GM23338 (cell line): ENCODE results near the gene HOXB6.

Experiments
- CREB1 ChIP-seq: fragments of 250-450 bp; sonication (Bioruptor Pico); IDR thresholded peaks from 2 replicates; pipeline ENCODE4 v1.5.0; 2020; ENCODE audit warnings: low read depth, mild to moderate bottlenecking, moderate library complexity
- CTCF ChIP-seq, 2 experiments: fragments of 200-600 bp in 1 of 2; sonication (generic) in 1 of 2; conservative IDR thresholded peaks; 2 replicates each; pipeline versions ENCODE4 v1.5.1 to v1.6.1; 2016 to 2017; ENCODE audit warnings: antibody characterized with exemption in 2 of 2, low read depth in 2 of 2, mild to moderate bottlenecking in 2 of 2, moderate library complexity in 1 of 2
- EZH2 ChIP-seq: fragments of 200-600 bp; sonication (generic); IDR thresholded peaks from one replicate; pipeline ENCODE4 v1.8.0; 2017; ENCODE audit warnings: antibody characterized with exemption, mild to moderate bottlenecking, low read depth; ENCODE audit not compliant: unreplicated experiment
- EZH2phosphoT487 ChIP-seq: fragments of 200-600 bp; sonication (generic); IDR thresholded peaks from one replicate; pipeline ENCODE4 v1.8.1; 2018; ENCODE audit warnings: antibody characterized with exemption; ENCODE audit not compliant: unreplicated experiment
- JUNB ChIP-seq: IDR thresholded peaks from one replicate; pipeline ENCODE4 v1.6.1; 2016; ENCODE audit warnings: antibody characterized with exemption; ENCODE audit not compliant: unreplicated experiment
- NANOG ChIP-seq: IDR thresholded peaks from 2 replicates; pipeline ENCODE4 v1.6.1; 2016; ENCODE audit warnings: antibody characterized with exemption, borderline replicate concordance
- POLR2AphosphoS5 ChIP-seq: IDR thresholded peaks from 2 replicates; pipeline ENCODE4 v1.6.1; 2016; ENCODE audit warnings: antibody characterized with exemption, low read depth
- STAT1 ChIP-seq: IDR thresholded peaks from one replicate; pipeline ENCODE4 v1.6.1; 2016; ENCODE audit warnings: antibody characterized with exemption; ENCODE audit not compliant: unreplicated experiment
- ZNF114 ChIP-seq: fragments of 250-450 bp; sonication (Bioruptor Pico); IDR thresholded peaks from 2 replicates; pipeline ENCODE4 v1.5.0; 2020; ENCODE audit warnings: mild to moderate bottlenecking, moderate library complexity
- ZNF331 ChIP-seq: fragments of 250-450 bp; sonication (Bioruptor Pico); IDR thresholded peaks from 2 replicates; pipeline ENCODE4 v1.5.0; 2020; ENCODE audit warnings: low read depth, mild to moderate bottlenecking, moderate library complexity
- TF ChIP-seq, protein P1 (sequence below): IDR thresholded peaks from 2 replicates; pipeline ENCODE4 v1.6.1; 2016; ENCODE audit warnings: antibody characterized with exemption
- TF ChIP-seq, protein P2 (sequence below): IDR thresholded peaks from one replicate; pipeline ENCODE4 v1.6.1; 2018; ENCODE audit warnings: antibody characterized with exemption; ENCODE audit not compliant: unreplicated experiment

DNA sequence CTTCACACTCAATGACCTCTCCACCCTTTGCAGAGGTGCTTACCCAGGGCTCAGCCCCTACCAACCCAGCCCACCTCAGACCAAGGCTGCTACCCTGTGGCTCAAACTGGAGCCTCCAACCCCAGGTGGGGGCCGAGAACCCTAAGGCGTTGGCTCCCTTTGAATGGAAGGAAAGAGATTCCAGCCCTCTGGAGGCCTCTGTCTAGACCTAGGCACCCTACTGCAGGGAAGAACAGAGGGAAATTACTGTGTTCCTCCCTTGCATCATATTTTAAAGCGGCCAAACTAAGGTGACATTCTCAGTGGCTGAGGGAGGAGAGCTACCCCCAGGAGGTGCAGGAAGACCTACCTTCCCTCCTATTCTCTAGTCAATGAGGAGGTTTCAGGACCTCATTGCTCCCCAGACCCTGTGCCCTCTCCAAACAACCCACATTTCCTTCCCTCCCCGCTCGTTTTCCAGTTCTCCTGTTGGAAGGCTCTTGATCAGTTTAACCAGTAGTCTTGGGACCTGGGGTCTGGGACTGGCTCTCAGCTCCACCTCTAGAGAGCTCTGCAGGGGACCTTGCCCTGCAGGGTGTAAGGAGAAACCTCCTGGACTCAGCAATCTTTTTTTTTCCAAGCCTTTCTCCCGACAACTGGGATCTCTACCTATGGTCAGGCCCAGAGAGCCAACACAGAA lies 15.8 kb upstream of the HOXB6 start:
- TF ChIP-seq CTCF (conservative IDR thresholded peaks at IDR 0.05; ENCODE audit: low read depth in 2 of 2) (no peak), ZNF331 (no peak), CREB1 (CRISPR knock-in tag) (no peak), EZH2 (no peak), POLR2AphosphoS5 (no peak), EZH2phosphoT487 (no peak), JUNB (no peak), ZNF114 (CRISPR knock-in tag) (no peak), NANOG (no peak), STAT1 (no peak)
- TF ChIP-seq, protein P1, sequence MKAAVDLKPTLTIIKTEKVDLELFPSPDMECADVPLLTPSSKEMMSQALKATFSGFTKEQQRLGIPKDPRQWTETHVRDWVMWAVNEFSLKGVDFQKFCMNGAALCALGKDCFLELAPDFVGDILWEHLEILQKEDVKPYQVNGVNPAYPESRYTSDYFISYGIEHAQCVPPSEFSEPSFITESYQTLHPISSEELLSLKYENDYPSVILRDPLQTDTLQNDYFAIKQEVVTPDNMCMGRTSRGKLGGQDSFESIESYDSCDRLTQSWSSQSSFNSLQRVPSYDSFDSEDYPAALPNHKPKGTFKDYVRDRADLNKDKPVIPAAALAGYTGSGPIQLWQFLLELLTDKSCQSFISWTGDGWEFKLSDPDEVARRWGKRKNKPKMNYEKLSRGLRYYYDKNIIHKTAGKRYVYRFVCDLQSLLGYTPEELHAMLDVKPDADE = no peak
- TF ChIP-seq, protein P2, sequence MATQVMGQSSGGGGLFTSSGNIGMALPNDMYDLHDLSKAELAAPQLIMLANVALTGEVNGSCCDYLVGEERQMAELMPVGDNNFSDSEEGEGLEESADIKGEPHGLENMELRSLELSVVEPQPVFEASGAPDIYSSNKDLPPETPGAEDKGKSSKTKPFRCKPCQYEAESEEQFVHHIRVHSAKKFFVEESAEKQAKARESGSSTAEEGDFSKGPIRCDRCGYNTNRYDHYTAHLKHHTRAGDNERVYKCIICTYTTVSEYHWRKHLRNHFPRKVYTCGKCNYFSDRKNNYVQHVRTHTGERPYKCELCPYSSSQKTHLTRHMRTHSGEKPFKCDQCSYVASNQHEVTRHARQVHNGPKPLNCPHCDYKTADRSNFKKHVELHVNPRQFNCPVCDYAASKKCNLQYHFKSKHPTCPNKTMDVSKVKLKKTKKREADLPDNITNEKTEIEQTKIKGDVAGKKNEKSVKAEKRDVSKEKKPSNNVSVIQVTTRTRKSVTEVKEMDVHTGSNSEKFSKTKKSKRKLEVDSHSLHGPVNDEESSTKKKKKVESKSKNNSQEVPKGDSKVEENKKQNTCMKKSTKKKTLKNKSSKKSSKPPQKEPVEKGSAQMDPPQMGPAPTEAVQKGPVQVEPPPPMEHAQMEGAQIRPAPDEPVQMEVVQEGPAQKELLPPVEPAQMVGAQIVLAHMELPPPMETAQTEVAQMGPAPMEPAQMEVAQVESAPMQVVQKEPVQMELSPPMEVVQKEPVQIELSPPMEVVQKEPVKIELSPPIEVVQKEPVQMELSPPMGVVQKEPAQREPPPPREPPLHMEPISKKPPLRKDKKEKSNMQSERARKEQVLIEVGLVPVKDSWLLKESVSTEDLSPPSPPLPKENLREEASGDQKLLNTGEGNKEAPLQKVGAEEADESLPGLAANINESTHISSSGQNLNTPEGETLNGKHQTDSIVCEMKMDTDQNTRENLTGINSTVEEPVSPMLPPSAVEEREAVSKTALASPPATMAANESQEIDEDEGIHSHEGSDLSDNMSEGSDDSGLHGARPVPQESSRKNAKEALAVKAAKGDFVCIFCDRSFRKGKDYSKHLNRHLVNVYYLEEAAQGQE = no peak
